ENCODE data around the gene MMP24.
"Not testable (repeated sequence)": the region's sequence is repeated elsewhere in the genome, so short reads cannot be mapped to it uniquely, and the experiment has no call there.

Gene MMP24

DNA sequence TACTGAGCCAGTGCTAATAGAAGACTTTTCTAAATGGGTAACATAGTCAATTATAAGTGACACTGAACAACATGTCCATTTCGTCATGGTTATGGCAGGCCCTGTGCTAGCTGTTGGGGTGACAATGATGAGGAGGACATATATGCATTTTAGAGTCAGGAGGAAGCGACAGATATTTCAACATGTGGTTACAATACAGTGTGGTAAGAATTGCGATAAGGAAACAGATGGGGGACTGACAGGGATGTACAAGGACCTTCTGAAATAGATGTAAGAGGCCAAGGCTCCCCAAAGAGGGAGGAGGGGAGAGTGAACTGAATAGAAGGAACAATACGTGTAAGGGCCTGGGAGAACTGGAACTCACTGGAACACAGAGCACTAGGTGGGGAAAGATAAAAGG lies 11.7 kb downstream of the MMP24 start:
- DNase-seq, result no peak
- TF ChIP-seq GATA1 (IDR thresholded peaks at IDR 0.05; ENCODE audit: low read depth, low read length) (no peak), POLR2A (IDR thresholded peaks at IDR 0.05; ENCODE audit: low read length) (no peak)

DNA sequence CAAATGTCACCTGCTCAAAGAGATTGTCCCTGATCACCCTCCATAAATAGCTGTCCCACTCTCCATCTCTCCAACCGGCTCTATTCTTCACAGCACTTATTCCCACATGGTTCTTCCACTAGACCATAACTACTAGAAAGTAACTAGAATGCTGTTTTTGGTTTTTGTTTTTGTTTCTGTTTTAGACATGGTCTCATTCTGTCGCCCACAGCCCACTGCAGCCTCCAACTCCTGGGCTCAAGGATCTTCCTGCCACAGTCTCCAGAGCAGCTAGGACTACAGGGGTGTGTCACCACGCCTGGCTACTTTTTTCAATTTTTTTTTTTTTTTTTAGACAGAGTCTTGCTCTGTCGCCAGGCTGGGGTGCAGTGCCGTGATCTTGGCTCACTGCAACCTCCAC lies 12.2 kb downstream of the MMP24 start:
- no peak for DNase-seq
- no peak for TF ChIP-seq POLR2A (IDR thresholded peaks at IDR 0.05; ENCODE audit: low read length)
- TF ChIP-seq GATA1 (IDR thresholded peaks at IDR 0.05; ENCODE audit: low read depth, low read length), result no peak

DNA sequence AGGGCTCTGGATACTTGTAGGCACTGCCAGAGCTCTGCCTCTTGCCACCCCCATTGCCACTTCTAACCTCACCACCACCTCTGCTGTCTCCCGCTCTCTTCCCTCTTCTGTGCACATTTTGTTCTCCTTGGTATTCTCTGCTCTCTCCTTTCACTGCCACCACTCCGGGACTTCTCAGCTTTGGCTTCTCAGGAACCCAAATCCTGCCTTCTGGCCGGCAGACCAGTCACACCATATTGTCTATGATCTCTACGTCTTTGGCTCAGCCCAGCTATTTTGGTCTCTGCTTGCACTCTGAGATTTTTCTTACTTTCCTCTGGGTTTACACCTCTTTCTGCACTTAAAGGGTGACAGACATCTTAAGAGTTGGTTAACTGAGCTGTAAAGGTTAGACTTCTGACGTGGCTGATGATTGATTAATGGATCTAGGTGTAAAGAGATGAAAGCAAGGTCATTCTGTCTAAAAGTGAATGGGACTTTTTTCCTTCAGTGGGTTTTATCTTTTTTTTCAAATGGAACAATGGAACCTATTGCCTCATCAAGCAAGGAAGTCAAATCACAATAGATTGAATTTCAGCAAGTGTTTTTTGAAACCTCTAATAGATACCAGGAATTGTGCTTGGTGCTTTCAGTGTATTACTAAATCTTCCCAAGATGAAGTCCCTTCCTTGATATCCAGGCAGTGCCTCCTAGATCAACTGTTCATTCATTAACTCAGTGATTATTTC lies 13.8 kb downstream of the MMP24 start:
- DNase-seq, result no peak
- no peak for TF ChIP-seq GATA1 (IDR thresholded peaks at IDR 0.05; ENCODE audit: low read depth, low read length)
- no peak for TF ChIP-seq POLR2A (IDR thresholded peaks at IDR 0.05; ENCODE audit: low read length)

DNA sequence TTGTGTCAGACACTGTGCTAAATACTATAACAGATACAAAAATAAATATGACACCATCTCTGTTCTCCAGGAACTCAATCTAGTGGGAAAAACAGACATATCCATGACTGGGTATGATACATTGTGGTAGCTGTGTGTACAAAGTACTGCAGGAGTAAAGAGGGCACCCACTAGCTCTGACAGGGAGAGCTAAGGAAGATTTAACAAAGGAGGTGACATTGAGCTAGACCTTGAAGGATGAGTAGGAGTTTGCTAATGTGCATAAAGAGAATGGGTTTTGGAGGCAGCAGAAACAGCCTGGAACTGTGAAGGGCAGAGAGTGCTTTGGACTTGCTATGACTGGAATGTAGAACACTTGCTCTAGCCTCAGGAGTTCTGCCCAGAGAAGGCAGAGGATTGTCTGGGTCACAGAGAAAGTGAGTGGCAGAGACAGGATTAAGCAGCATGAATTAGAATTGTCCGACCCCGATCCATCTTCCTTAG lies 14.4 kb downstream of the MMP24 start:
- TF ChIP-seq GATA1 (IDR thresholded peaks at IDR 0.05; ENCODE audit: low read depth, low read length) (no peak), POLR2A (IDR thresholded peaks at IDR 0.05; ENCODE audit: low read length) (no peak)

DNA sequence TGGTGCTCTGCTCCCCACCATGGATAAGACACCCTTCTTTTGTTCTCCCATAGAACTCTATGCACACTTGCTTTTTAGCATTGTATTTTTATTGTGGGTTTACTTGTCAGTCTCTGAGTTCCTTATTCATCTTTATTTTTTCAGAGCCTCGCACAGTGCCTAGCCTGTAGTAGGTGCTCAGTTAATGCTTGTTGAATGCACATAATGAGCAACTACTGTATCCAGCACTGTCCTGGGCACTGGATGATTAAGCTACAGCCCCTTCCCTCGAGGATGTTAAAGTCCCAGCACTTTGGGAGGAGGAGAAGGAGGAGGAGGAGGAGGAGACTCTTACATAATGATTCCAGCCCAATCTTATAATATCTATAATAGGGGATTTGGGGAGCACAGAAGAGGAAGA lies 16.8 kb downstream of the MMP24 start:
- DNase-seq, result no peak

More for the DNA sequence above, 14.4 kb downstream of the MMP24 start:
- no peak for DNase-seq

DNA sequence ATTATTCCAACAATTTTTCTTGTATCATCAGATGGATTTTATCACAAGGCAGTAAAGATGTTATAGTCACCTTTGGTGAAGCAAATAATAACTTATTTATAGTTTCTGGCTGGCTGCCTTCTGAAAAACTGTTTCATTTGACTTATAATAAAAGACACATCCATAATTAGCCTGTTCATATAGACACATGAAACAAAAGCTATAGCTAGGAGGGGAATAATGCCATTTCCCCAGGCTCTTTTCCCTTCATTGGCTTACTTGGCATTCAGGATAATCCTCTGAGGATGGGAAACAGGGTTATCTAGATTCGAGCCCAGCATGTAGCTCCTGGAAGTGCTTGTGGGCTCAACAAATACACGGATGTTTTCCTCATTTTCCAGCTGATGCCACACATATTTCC lies 17.5 kb downstream of the MMP24 start:
- DNase-seq, result no peak
- TF ChIP-seq GATA1 (IDR thresholded peaks at IDR 0.05; ENCODE audit: low read depth, low read length), result no peak
- TF ChIP-seq POLR2A (IDR thresholded peaks at IDR 0.05; ENCODE audit: low read length), result no peak

More for the DNA sequence above, 16.8 kb downstream of the MMP24 start:
- TF ChIP-seq GATA1 (IDR thresholded peaks at IDR 0.05; ENCODE audit: low read depth, low read length), result no peak
- no peak for TF ChIP-seq POLR2A (IDR thresholded peaks at IDR 0.05; ENCODE audit: low read length)

DNA sequence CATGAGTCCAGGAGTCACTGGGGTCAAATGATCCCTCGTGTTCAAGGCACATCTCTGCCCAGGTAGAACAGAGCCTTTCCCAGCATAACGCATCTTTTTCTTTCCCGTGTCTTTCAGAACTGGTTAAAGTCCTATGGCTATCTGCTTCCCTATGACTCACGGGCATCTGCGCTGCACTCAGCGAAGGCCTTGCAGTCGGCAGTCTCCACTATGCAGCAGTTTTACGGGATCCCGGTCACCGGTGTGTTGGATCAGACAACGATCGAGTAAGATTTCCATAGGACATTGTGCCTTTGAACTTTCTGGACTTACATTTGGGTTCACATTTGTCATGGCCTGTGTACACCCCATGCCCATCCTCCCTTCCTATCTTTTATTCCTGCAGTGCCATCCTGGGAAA lies 20.2 kb downstream of the MMP24 start:
- no peak for DNase-seq
- TF ChIP-seq GATA1 (IDR thresholded peaks at IDR 0.05; ENCODE audit: low read depth, low read length), result no peak
- no peak for TF ChIP-seq POLR2A (IDR thresholded peaks at IDR 0.05; ENCODE audit: low read length)

DNA sequence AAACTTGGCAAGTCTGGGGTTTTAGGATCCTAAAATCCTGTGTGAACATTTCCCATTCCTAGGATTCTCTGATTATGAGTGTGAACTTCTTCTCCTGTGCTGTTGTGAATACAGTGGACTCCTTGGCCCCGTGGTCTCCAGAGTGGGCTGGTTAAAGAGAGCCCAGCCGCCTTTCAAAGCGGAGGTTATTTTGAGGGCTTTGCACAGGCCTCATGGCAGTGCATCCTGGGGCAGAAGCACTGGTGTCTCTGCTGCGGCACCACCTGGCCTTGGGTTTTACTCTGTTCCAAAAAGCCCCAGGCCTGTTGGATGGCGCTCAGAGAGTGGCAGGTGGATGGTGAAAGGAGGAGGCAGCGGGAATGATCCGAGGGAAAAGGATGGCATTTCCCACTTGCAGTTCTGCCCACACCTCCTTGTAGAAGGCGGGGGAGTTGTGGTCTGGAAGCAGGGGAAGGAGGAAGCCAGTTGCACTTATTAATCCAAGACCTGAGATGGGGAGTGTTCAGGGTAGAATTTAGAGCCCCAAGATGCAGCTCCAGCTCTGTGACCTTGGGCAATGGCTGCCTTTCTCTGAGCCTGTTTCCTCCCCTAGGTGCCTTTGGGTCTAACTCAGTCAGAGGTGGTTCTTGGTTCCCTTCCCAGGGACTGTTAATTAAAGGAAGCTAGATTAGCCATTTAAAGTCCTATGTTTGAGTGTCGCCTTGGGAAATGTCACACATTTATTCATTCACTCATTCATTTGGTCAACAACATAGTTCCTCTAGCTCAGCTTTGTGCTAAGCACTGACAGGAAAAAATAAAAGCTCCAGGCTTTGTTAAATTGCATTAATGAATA lies 22.4 kb downstream of the MMP24 start:
- TF ChIP-seq GATA1 (IDR thresholded peaks at IDR 0.05; ENCODE audit: low read depth, low read length), result no peak
- TF ChIP-seq POLR2A (IDR thresholded peaks at IDR 0.05; ENCODE audit: low read length), result no peak
- no peak for DNase-seq

DNA sequence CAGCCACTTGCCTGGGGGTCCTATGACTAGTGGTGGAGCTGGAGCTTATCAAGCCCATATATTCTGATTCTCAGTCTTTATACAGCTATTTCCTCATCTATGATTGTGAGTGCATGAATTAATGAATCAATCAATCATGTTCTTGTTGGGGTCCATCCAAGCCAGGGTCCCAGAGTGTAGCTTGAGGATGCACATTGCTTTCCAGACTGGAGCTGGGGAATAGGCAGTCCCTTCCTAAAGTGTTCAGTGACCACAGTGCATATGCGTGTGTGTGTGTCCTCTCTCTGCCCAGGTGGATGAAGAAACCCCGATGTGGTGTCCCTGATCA lies 25.1 kb downstream of the MMP24 start:
- no peak for DNase-seq
- TF ChIP-seq POLR2A (IDR thresholded peaks at IDR 0.05; ENCODE audit: low read length) (no peak), GATA1 (IDR thresholded peaks at IDR 0.05; ENCODE audit: low read depth, low read length) (no peak)

DNA sequence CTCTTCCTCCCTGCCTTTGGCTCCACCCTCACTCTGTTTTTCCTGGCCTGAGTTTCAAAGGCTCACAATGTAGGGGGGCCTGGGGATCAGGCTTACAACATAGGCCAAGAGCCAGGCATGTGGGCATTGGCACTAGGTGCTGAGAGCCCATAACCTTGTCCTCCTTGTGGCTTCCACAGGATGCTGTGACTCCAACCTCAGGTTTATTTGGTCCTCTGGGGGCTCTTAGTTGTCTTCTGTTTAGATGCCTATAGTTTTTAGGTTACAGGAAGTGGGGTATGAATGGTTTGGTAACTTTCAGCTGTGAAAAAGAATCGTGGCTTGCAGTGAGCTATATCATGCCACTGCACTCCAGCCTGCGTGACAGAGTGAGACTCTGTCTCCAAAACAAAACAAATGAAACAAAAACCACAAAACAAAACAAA lies 25.6 kb downstream of the MMP24 start:
- no peak for DNase-seq
- TF ChIP-seq POLR2A (IDR thresholded peaks at IDR 0.05; ENCODE audit: low read length) (no peak), GATA1 (IDR thresholded peaks at IDR 0.05; ENCODE audit: low read depth, low read length) (no peak)

DNA sequence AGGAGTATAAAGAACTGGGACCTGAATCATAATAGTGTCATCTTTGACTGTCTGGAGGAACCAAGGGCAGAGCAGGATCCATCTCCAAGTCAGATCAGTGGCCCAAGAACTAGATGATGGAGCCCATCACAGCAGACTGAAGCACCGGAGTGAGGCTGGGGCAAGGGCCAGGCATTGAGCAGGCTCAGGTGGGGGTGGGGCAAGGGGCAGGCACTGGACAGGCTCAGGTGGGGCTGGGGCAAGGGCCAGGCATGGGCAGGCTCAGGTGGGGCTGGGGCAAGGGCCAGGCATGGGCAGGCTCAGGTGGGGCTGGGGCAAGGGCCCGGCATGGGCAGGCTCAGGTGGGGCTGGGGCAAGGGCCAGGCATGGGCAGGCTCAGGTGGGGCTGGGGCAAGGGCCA lies 26.1 kb downstream of the MMP24 start:
- DNase-seq, result not testable (repeated sequence)

DNA sequence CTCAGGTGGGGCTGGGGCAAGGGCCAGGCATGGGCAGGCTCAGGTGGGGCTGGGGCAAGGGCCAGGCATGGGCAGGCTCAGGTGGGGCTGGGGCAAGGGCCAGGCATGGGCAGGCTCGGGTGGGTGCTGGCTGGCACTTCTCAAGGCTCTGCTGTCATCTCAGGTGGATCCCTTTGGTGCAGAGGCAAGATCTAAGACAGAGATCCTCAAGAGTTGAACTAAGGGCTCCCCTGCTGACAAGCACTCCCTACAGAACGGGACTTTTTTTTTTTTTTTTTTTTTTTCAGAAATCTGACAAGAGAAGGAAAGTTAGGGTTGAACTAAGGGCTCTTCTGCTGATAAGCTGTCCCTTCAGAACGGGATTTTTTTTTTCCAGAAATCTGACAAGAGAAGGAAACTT lies 26.5 kb downstream of the MMP24 start:
- no peak for TF ChIP-seq POLR2A (IDR thresholded peaks at IDR 0.05; ENCODE audit: low read length)
- TF ChIP-seq GATA1 (IDR thresholded peaks at IDR 0.05; ENCODE audit: low read depth, low read length), result no peak
- DNase-seq, result no peak

DNA sequence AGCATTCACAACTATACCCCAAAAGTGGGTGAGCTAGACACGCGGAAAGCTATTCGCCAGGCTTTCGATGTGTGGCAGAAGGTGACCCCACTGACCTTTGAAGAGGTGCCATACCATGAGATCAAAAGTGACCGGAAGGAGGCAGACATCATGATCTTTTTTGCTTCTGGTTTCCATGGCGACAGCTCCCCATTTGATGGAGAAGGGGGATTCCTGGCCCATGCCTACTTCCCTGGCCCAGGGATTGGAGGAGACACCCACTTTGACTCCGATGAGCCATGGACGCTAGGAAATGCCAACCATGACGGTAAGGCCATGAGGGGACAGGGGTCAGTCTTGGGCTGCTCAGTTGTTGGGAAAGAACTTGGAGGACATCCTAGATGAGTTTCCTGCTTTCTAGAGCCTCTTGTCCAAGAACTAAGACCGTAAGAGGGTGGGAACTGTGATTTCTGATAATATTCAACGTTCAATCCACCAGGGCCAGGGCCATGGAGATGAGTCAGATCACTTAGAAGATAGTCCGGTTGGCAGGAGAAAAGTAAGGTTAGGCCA lies 28.0 kb downstream of the MMP24 start:
- TF ChIP-seq POLR2A (IDR thresholded peaks at IDR 0.05; ENCODE audit: low read length) (no peak), GATA1 (IDR thresholded peaks at IDR 0.05; ENCODE audit: low read depth, low read length) (no peak)
- no peak for DNase-seq

DNA sequence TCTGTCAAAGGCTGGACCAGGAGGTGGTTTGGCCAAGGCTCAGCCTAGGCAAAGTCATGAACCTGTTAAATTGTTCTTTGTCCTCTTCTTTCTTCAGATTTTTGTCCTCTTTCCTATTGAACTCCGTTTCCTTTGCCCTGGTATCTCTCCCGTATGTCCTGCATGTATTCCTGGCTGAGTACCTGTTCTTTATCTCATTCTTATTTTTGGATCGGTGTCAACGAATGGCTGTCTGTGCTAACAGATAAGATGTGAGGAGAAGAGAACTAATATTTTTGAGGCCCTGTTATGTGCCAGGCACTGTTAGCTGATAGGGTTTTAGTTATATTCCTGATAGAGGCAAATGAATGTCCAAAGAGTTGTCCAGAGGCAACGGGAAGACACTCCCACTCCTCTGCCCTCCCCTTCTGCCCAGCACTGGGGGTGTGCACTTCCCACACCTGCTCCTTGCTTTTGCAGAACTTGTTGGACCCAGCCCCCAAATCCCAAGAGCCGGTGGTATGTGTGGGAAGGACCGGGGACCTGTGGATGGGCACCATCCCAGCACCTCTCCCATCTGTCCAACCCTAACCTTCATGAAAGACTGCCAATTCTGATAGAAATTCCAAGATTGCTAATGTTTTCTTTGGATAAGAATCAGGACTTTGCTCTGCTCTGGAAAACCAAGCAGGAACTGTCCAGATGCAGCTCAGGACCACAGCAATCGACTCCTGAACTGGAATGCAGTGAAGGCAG lies 30.9 kb downstream of the MMP24 start:
- DNase-seq, result peak in 1 of 2 experiments; percentile 28
- TF ChIP-seq GATA1 (IDR thresholded peaks at IDR 0.05; ENCODE audit: low read depth, low read length), result no peak
- TF ChIP-seq POLR2A (IDR thresholded peaks at IDR 0.05; ENCODE audit: low read length), result no peak
